Measurements from ENCODE around the gene ARG2. TPM values are rescaled to one million over a fixed set of nuclear protein-coding genes. Genes with fewer than 3 reads are reported as not detected.
A peak's percentile ranks its signal among the peaks of the same experiment; 100 is the strongest.

ARG2 gene
- total RNA-seq, 2 experiments from 2014 or later = 1.3 to 2.6 TPM

- peaks cover 7% of the 10 kb centered on the region for H3K36me3 Mint-ChIP-seq
- H3K9me3 Mint-ChIP-seq = no peaks in the 10 kb centered on the region
- H3K4me3 Mint-ChIP-seq = no peak overlapping the region
- ATAC-seq (ENCODE audit: low read depth) (no peak), DNase-seq (no peak)
- no peak overlapping the region for H3K27ac Mint-ChIP-seq
- POLR2A ChIA-PET = interaction anchor here (0.7 kb wide), 1 partner anchor 111 kb away, joined by 3 read pairs; no protein-coding TSS in a partner anchor
- H3K27me3 Mint-ChIP-seq = no peaks in the 10 kb centered on the region
- peaks cover 16% of the 10 kb centered on the region for H3K4me1 Mint-ChIP-seq
Measured at GRCh38 chr14:67663633-67664032, 43.9 kb downstream of the ARG2 start.

- H3K27me3 Mint-ChIP-seq = no peaks in the 10 kb centered on the region
- peaks cover 22% of the 10 kb centered on the region for H3K4me1 Mint-ChIP-seq
- no peak overlapping the region for H3K4me3 Mint-ChIP-seq
- ATAC-seq (ENCODE audit: low read depth) = no peak
- no peak for DNase-seq
- POLR2A ChIA-PET = interaction anchor here (0.6 to 1.9 kb wide), 4 partner anchors 23 to 53 kb away, joined by 3 to 5 read pairs (median 4); partner anchors contain the start of gene ARG2
- H3K36me3 Mint-ChIP-seq = peaks cover 6% of the 10 kb centered on the region
- H3K27ac Mint-ChIP-seq = no peak overlapping the region
- H3K9me3 Mint-ChIP-seq = no peaks in the 10 kb centered on the region
Measured at GRCh38 chr14:67665868-67666267, 46.1 kb downstream of the ARG2 start.

GRCh38 chr14:67666750-67667449 is 47.2 kb downstream of the ARG2 start:
- Mint-ChIP-seq H3K27ac (no peak overlapping the region), H3K36me3 (peaks cover 6% of the 10 kb centered on the region), H3K9me3 (no peaks in the 10 kb centered on the region), H3K4me3 (no peak overlapping the region), H3K27me3 (no peaks in the 10 kb centered on the region), H3K4me1 (peaks cover 22% of the 10 kb centered on the region)
- POLR2A ChIA-PET = interaction anchor here (1.3 kb wide), 2 partner anchors 24 to 54 kb away, joined by 3 read pairs; no protein-coding TSS in a partner anchor
- ATAC-seq (ENCODE audit: low read depth) = peak; percentile 71
- DNase-seq = no peak

GRCh38 chr14:67668559-67668958 is 48.8 kb downstream of the ARG2 start:
- DNase-seq = no peak
- H3K4me1 Mint-ChIP-seq = peaks cover 27% of the 10 kb centered on the region
- H3K4me3 Mint-ChIP-seq = no peak overlapping the region
- no peak for ATAC-seq (ENCODE audit: low read depth)
- H3K36me3 Mint-ChIP-seq = no peaks in the 10 kb centered on the region
- no peaks in the 10 kb centered on the region for H3K27me3 Mint-ChIP-seq
- POLR2A ChIA-PET = interaction anchor here (1.1 kb wide), 1 partner anchor 26 kb away, joined by 4 read pairs; no protein-coding TSS in a partner anchor
- no peaks in the 10 kb centered on the region for H3K9me3 Mint-ChIP-seq
- H3K27ac Mint-ChIP-seq = no peak overlapping the region

GRCh38 chr14:67673451-67673850 is 53.7 kb downstream of the ARG2 start:
- H3K9me3 Mint-ChIP-seq = no peaks in the 10 kb centered on the region
- ATAC-seq (ENCODE audit: low read depth) (no peak), DNase-seq (no peak)
- H3K4me1 Mint-ChIP-seq = peaks cover 22% of the 10 kb centered on the region
- POLR2A ChIA-PET = interaction anchor here (0.9 to 1.4 kb wide), 2 partner anchors 12 to 53 kb away, joined by 3 to 4 read pairs; no protein-coding TSS in a partner anchor
- H3K27ac Mint-ChIP-seq = no peak overlapping the region
- peaks cover 4% of the 10 kb centered on the region for H3K36me3 Mint-ChIP-seq
- peak overlapping the region; percentile 87 for H3K4me3 Mint-ChIP-seq
- H3K27me3 Mint-ChIP-seq = no peaks in the 10 kb centered on the region

- Mint-ChIP-seq H3K27me3 (no peaks in the 10 kb centered on the region), H3K9me3 (no peaks in the 10 kb centered on the region), H3K36me3 (peaks cover 4% of the 10 kb centered on the region), H3K27ac (peak overlapping the region; percentile 78), H3K4me1 (peaks cover 19% of the 10 kb centered on the region), H3K4me3 (peak overlapping the region; percentile 87)
- DNase-seq (peak; percentile 68), ATAC-seq (ENCODE audit: low read depth) (peak; percentile 49)
- POLR2A ChIA-PET = interaction anchor here (0.9 to 1.9 kb wide), 3 partner anchors 12 to 54 kb away, joined by 3 to 14 read pairs (median 4); partner anchors contain the start of gene RDH11
Measured at GRCh38 chr14:67674139-67674479, 54.4 kb downstream of the ARG2 start.

GRCh38 chr14:67674480-67675218 is 54.9 kb downstream of the ARG2 start, which contains the start of gene VTI1B:
Gene VTI1B, minus strand, starts transcription at chr14:67674632. Its CDS starts 143 bp downstream, at chr14:67674489.
- H3K4me1 Mint-ChIP-seq = peaks cover 18% of the 10 kb centered on the region
- ATAC-seq (ENCODE audit: low read depth) (peak; percentile 91), DNase-seq (peak; percentile 85)
- H3K9me3 Mint-ChIP-seq = no peaks in the 10 kb centered on the region
- POLR2A ChIA-PET = interaction anchor here (0.6 to 1.9 kb wide), 6 partner anchors 12 to 54 kb away, joined by 3 to 14 read pairs (median 4); partner anchors contain the start of gene RDH11
- peaks cover 4% of the 10 kb centered on the region for H3K36me3 Mint-ChIP-seq
- H3K27me3 Mint-ChIP-seq = no peaks in the 10 kb centered on the region
- H3K4me3 Mint-ChIP-seq = peak within 1 kb of the TSS; percentile 87
- H3K27ac Mint-ChIP-seq = peak within 1 kb of the TSS; percentile 87

GRCh38 chr14:67675219-67675582 is 55.5 kb downstream of the ARG2 start:
- POLR2A ChIA-PET = interaction anchor here (0.6 to 1.9 kb wide), 5 partner anchors 12 to 32 kb away, joined by 3 to 14 read pairs (median 5); partner anchors contain the start of gene RDH11
- Mint-ChIP-seq H3K36me3 (peaks cover 4% of the 10 kb centered on the region), H3K27me3 (no peaks in the 10 kb centered on the region), H3K4me3 (peak overlapping the region; percentile 87), H3K4me1 (peaks cover 20% of the 10 kb centered on the region), H3K9me3 (no peaks in the 10 kb centered on the region), H3K27ac (peak overlapping the region; percentile 87)
- ATAC-seq (ENCODE audit: low read depth) = no peak
- no peak for DNase-seq

GRCh38 chr14:67679006-67679405 is 59.3 kb downstream of the ARG2 start:
- POLR2A ChIA-PET = no interaction called here
- Mint-ChIP-seq H3K27me3 (no peaks in the 10 kb centered on the region), H3K27ac (no peak overlapping the region)

GRCh38 chr14:67680121-67680602 is 60.4 kb downstream of the ARG2 start:
- Mint-ChIP-seq H3K4me1 (peaks cover 25% of the 10 kb centered on the region), H3K4me3 (no peak overlapping the region), H3K27ac (peak overlapping the region; percentile 15), H3K36me3 (peaks cover 33% of the 10 kb centered on the region), H3K9me3 (no peaks in the 10 kb centered on the region), H3K27me3 (no peaks in the 10 kb centered on the region)
- DNase-seq (no peak), ATAC-seq (ENCODE audit: low read depth) (peak; percentile 97)
- POLR2A ChIA-PET = interaction anchor here (1.7 kb wide), 1 partner anchor 15 kb away, joined by 6 read pairs; the partner anchor contains the start of gene RDH11

More at GRCh38 chr14:67679006-67679405, 59.3 kb downstream of the ARG2 start:
- DNase-seq (no peak), ATAC-seq (ENCODE audit: low read depth) (no peak)
- Mint-ChIP-seq H3K4me3 (no peak overlapping the region), H3K36me3 (peaks cover 26% of the 10 kb centered on the region), H3K9me3 (no peaks in the 10 kb centered on the region), H3K4me1 (peaks cover 22% of the 10 kb centered on the region)

GRCh38 chr14:67680941-67681340 is 61.2 kb downstream of the ARG2 start:
- H3K27ac Mint-ChIP-seq = peak overlapping the region; percentile 39
- H3K9me3 Mint-ChIP-seq = no peaks in the 10 kb centered on the region
- POLR2A ChIA-PET = interaction anchor here (1.7 kb wide), 1 partner anchor 15 kb away, joined by 6 read pairs; the partner anchor contains the start of gene RDH11
- H3K4me1 Mint-ChIP-seq = peaks cover 21% of the 10 kb centered on the region
- H3K27me3 Mint-ChIP-seq = no peaks in the 10 kb centered on the region
- H3K4me3 Mint-ChIP-seq = no peak overlapping the region
- ATAC-seq (ENCODE audit: low read depth) (no peak), DNase-seq (no peak)
- H3K36me3 Mint-ChIP-seq = peaks cover 40% of the 10 kb centered on the region

- POLR2A ChIA-PET = no interaction called here
- Mint-ChIP-seq H3K4me1 (peaks cover 19% of the 10 kb centered on the region), H3K27me3 (no peaks in the 10 kb centered on the region), H3K36me3 (peaks cover 58% of the 10 kb centered on the region), H3K27ac (no peak overlapping the region), H3K9me3 (no peaks in the 10 kb centered on the region), H3K4me3 (no peak overlapping the region)
- DNase-seq = no peak
- ATAC-seq (ENCODE audit: low read depth) = no peak
Measured at GRCh38 chr14:67683842-67684241, 64.1 kb downstream of the ARG2 start.

- Mint-ChIP-seq H3K36me3 (peaks cover 52% of the 10 kb centered on the region), H3K9me3 (no peaks in the 10 kb centered on the region), H3K27me3 (no peaks in the 10 kb centered on the region), H3K4me3 (no peak overlapping the region), H3K27ac (no peak overlapping the region), H3K4me1 (peaks cover 21% of the 10 kb centered on the region)
- no peak for ATAC-seq (ENCODE audit: low read depth)
- POLR2A ChIA-PET = no interaction called here
- no peak for DNase-seq
Measured at GRCh38 chr14:67690011-67690410, 70.3 kb downstream of the ARG2 start.
